C4-2B (cell line): ENCODE measurements around the gene AHNAK.
A peak's percentile ranks its signal among the peaks of the same experiment; 100 is the strongest.

Experiments
- H3K27ac ChIP-seq: fragments of 450-650 bp; 2 replicates; pipeline ENCODE4 v1.5.1; 2017
- ZFX ChIP-seq: fragments of 450-650 bp; IDR thresholded peaks from 2 replicates; pipeline ENCODE4 v1.6.1; 2017
- TF ChIP-seq, protein P1 (sequence below): fragments of 450-650 bp; conservative IDR thresholded peaks from 2 replicates; pipeline ENCODE4 v1.5.1; 2017; ENCODE audit warnings: mild to moderate bottlenecking

AHNAK gene

DNA sequence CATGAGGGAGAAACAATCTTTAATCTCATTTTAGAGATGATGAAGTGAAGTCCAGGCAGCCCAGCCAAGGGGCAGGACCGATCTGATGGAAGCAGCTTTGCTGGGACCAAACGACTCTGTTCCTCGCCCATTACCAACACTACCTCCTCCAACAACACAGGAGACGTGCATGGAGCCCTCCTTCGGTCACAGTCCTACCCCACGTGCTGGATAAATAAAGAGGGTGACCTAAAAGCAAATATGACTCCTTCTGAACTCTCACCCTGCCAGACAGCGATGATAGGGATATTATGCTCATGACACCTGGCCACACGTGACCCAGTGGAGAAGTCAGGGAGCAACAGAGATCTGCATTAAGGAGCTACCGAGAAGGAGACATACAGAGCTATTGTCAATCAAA, 101.8 kb downstream of the AHNAK start:
- TF ChIP-seq, protein P1, sequence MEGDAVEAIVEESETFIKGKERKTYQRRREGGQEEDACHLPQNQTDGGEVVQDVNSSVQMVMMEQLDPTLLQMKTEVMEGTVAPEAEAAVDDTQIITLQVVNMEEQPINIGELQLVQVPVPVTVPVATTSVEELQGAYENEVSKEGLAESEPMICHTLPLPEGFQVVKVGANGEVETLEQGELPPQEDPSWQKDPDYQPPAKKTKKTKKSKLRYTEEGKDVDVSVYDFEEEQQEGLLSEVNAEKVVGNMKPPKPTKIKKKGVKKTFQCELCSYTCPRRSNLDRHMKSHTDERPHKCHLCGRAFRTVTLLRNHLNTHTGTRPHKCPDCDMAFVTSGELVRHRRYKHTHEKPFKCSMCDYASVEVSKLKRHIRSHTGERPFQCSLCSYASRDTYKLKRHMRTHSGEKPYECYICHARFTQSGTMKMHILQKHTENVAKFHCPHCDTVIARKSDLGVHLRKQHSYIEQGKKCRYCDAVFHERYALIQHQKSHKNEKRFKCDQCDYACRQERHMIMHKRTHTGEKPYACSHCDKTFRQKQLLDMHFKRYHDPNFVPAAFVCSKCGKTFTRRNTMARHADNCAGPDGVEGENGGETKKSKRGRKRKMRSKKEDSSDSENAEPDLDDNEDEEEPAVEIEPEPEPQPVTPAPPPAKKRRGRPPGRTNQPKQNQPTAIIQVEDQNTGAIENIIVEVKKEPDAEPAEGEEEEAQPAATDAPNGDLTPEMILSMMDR = no peak
- TF ChIP-seq ZFX = no peak
- peak overlapping the region; percentile 49 for H3K27ac ChIP-seq

DNA sequence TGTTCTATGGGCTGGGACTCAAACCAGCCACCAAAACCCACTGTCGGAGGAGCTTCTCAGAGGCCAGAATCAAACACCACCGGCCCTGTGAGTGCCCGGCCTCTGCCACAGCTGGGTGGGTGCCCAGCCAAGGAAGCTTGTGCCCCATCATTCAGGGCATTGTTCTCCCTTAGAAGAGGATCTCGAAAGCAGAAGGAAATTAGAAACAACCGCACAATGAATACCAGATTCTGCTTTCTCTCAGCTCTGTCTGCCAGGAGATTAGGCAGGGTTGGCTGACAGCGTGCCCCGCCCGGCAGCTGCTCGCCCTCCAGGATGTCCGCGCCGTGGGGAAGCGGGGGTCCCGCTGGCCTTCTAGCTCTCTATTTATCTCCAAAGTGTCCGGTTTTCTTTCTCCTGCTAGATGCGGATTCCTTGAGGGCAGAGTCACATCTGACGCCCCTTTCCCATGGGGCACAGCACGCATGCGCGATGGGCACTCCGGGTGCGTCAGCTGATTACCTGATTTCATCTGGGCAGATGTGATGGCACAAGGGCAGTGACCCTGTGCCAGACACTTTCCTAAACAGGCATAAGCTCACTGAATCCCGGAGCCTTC, 102.3 kb downstream of the AHNAK start:
- peak overlapping the region; percentile 49 for H3K27ac ChIP-seq
- no peak for TF ChIP-seq ZFX
- TF ChIP-seq, protein P1 = no peak

DNA sequence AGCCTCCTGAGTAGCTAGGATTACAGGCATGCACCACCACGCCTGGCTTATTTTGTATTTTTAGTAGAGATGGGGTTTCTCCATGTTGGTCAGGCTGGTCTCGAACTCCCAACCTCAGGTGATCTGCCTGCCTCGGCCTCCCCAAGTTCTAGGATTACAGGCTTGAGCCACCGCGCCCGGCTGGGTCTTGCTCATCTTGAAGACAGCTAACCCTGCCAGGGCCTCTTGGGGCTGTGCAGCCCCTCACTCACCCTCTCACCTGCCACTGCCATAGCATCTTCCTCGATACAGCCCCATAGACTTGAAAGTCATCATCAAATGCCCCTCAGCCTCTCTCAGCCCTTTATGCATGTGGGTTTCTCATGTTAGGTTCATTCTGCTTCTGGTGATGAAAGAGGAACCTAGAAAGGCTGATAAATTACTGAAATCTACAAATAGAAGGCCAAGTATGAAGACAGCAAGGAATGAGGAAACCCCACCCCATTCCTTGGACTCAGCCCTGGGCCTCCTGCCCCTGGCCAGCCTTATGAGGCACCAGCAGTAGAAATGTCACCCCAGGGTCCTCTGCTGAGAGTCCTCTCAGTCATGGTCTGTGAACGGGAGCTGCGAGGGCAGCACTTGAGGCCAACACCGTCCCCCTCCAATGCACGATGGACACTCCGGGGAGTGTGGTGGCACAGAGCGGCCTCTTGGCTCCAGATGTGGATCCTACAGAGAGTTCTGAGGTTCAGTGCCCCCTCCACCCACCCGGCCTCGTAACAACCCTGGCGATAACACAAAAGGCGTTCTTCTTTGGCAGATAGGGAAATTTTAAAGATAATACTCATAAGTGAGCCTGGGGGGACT, 103.0 kb downstream of the AHNAK start:
- H3K27ac ChIP-seq = no peak overlapping the region
- TF ChIP-seq ZFX = no peak
- TF ChIP-seq, protein P1 = no peak

DNA sequence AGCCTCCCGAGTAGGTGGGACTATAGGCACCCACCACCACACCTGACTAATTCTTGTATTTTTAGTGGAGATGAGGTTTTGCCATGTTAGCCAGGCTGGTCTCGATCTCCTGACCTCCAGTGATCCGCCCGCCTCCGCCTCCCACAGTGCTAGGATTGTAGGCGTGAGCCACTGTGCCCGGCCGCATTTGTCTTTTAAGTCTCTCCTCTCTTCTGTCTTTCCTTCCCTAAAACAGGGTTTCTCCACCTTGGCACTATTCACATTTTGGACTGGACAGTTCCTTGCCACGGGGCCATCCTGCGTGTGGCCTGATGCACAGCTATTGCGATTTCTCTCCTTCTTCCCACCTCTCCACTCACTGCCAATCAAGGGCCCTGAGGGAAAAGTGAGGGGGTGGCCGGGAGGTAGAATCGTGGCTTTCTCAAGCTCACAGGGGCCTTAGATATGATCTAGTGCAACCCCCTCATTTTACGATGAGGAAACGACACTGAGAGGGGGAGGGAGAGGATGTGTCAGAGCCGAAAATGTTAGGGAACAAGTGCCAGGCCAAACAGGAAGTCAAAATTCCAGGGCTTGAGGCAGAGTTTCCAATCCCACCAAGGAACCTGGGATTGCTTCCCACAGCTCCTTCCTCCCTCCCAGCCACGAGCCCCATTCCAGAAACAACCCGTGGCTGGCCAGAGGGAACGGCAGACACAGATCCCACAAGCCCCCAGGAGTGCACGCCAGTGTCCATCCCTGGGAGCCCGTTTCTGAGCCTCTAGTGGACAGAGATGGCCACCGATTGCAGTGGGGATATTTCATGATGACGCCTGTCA, 106.6 kb downstream of the AHNAK start:
- TF ChIP-seq ZFX = no peak
- TF ChIP-seq, protein P1 = no peak
- H3K27ac ChIP-seq = no peak overlapping the region

DNA sequence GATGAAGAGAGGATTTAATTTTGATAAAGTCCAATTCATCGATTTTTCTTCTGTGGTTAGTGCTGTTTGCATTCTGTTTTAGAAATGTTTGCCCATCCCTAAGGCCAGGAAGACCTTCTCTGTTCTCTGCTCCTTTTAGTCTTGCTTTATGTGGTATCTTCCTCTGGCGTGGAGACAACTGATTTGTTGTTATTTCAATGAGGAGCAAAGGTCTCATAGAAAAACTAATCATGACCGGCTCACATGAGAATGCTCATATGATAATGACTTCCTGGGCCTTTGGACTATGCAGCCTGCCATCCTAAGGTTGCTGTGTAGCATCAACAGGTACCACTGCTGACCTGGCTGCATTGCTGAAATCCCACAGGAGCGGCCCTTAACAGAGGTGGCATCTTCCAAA, 108.0 kb downstream of the AHNAK start:
- H3K27ac ChIP-seq = no peak overlapping the region
- TF ChIP-seq, protein P1 = no peak
- TF ChIP-seq ZFX = no peak

DNA sequence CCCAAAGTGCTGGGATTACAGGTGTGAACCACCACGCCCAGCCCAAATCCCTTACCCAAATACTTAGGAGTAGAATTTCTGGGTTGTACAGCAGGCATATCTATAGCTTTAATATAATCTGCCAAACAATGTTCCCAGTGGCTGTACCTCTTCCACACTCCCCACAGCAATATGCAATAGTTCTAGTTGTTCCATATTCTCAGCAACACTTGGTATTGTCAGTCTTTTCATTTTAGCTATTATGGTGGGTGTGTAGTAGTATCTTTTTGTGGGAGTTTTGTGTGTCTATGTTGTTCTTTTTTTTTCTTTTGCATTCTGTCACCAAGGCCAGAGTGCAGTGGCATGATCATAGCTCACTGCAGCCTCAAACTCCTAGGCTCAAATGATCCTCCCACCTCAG, 109.0 kb downstream of the AHNAK start:
- H3K27ac ChIP-seq = no peak overlapping the region
- TF ChIP-seq ZFX = no peak

DNA sequence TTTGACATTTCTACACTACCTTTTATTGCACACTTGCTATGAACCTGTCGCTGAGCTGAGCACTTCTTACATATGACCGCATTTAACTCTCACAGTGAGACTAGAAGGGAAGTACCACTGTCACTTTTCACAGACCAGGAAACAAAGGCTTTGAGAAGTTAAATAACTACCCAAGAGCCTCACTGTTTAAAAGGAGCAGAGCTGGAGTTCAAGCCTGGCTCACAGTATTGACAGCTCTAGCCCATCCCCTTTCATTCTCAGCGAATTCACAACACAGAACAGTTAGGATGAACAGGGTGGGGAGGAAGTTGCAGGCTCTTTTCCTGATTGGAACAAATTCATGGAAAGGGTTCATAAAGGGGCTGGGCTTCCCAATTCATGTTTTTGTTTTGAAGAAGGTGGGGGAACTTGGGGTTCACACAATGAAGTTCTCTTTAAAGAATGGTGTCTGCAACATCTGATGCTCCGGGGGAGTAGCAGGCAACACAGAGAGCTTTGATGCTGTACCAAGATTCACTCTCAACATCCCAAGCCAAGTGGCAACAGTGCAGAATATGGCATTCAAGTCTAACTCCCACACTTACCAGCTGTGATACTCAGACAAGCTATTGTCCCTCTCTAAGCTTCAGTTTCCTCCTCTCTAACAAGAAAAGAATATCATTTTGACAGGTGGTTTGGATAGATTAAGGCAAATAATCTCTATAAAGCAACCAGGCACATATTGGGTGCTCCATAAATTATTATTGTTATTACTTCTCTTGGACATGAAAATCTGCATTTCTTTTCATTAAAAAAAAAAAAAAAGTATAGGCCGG, 110.6 kb downstream of the AHNAK start:
- TF ChIP-seq, protein P1 = no peak
- no peak for TF ChIP-seq ZFX
- no peak overlapping the region for H3K27ac ChIP-seq
